NCI-H345 treated with DMSO at 0.1 percent for 48 hours (cell line): ENCODE results near the gene BCL11A.
A peak's percentile ranks its signal among the peaks of the same experiment; 100 is the strongest.

ENCODE experiments used
- DNase-seq: peaks from one replicate; lab custom pipeline; 2025; ENCODE audit not compliant: unreplicated experiment; lab: John Stamatoyannopoulos, UW

The BCL11A gene

GRCh38 chr2:60559880-60560279, 6.4 kb upstream of the BCL11A start:
- DNase-seq = no peak

- DNase-seq = no peak
Measured at GRCh38 chr2:60558536-60558935, 5.1 kb upstream of the BCL11A start.

GRCh38 chr2:60557486-60557864, 4.0 kb upstream of the BCL11A start:
- DNase-seq = no peak

GRCh38 chr2:60556576-60557485, 3.4 kb upstream of the BCL11A start:
- DNase-seq = no peak

GRCh38 chr2:60556175-60556574, 2.7 kb upstream of the BCL11A start:
- no peak for DNase-seq

GRCh38 chr2:60555783-60556139, 2.3 kb upstream of the BCL11A start:
- DNase-seq = no peak

GRCh38 chr2:60555066-60555782, 1.8 kb upstream of the BCL11A start:
- peak; percentile 52 for DNase-seq

GRCh38 chr2:60554646-60555065, 1.2 kb upstream of the BCL11A start:
- peak; percentile 52 for DNase-seq

GRCh38 chr2:60554074-60554645, 706 bp upstream of the BCL11A start:
- no peak for DNase-seq

- no peak for DNase-seq
Measured at GRCh38 chr2:60552851-60553494, 481 bp downstream of the BCL11A start.

- no peak for DNase-seq
Measured at GRCh38 chr2:60552078-60552850, 1.2 kb downstream of the BCL11A start.

- DNase-seq = no peak
Measured at GRCh38 chr2:60551240-60552077, 2.0 kb downstream of the BCL11A start.

GRCh38 chr2:60550984-60551239, 2.5 kb downstream of the BCL11A start:
- no peak for DNase-seq

- peak; percentile 72 for DNase-seq
Measured at GRCh38 chr2:60550178-60550983, 3.1 kb downstream of the BCL11A start.

- no peak for DNase-seq
Measured at GRCh38 chr2:60549928-60550177, 3.6 kb downstream of the BCL11A start.

GRCh38 chr2:60549238-60549927, 4.1 kb downstream of the BCL11A start:
- DNase-seq = no peak

GRCh38 chr2:60548845-60549237, 4.6 kb downstream of the BCL11A start:
- no peak for DNase-seq

- DNase-seq = no peak
Measured at GRCh38 chr2:60548311-60548710, 5.1 kb downstream of the BCL11A start.

GRCh38 chr2:60547841-60548240, 5.6 kb downstream of the BCL11A start:
- DNase-seq = no peak
